ENCODE results near the gene PEX26. TPM values are rescaled to one million over a fixed set of nuclear protein-coding genes. Genes with fewer than 3 reads are reported as not detected.

Gene PEX26
- total and polyA plus RNA-seq, 2 donors (not counting 3 experiments of a cell fraction or from before 2014, with no cell fraction given): 25.6 to 44.4 TPM

- no peak for FAIRE-seq
- POLR2A ChIA-PET: no interaction called here
- dilution Hi-C loops (cut with MboI; ENCODE audit: extremely low pct_ligation_motif_present, low sequenced_read_pairs): no loop called here
- peaks cover 23% of the 10 kb centered on the region for H3K4me1 ChIP-seq (ENCODE audit: control insufficient read depth, extremely low read depth, insufficient read depth, low read length)
- no peak overlapping the region for H3K4me3 ChIP-seq (replicated peaks in 1 of 3; ENCODE audit: insufficient read depth in 1 of 3, low read depth in 1 of 3, low read length in 3 of 3)
- TF ChIP-seq GATA2 (IDR thresholded peaks at IDR 0.05; ENCODE audit: insufficient read depth, insufficient read length, low read depth, low read length): no peak
- no peak for TF ChIP-seq EZH2 (IDR thresholded peaks at IDR 0.05; ENCODE audit: borderline replicate concordance, low read depth, low read length, severe bottlenecking)
- TF ChIP-seq JUN (IDR thresholded peaks at IDR 0.05; ENCODE audit: borderline replicate concordance, insufficient read depth, insufficient read length, low read depth): no peak
- TF ChIP-seq MAX (IDR thresholded peaks at IDR 0.05; ENCODE audit: insufficient read depth, insufficient read length): no peak
- no peak for TF ChIP-seq FOS (IDR thresholded peaks at IDR 0.05; ENCODE audit: borderline replicate concordance, insufficient read depth, low read length)
- no peak for TF ChIP-seq POLR2AphosphoS5 (IDR thresholded peaks at IDR 0.05; ENCODE audit: insufficient read depth, low read depth, low read length)
- intact Hi-C loops (cut with micrococcal nuclease): no loop called here
- peaks cover 45% of the 10 kb centered on the region for H3K79me2 ChIP-seq (ENCODE audit: control insufficient read depth, insufficient read depth, low read length)
- no peak overlapping the region for H2AFZ ChIP-seq (ENCODE audit: low read depth, low read length)
- no peaks in the 10 kb centered on the region for H3K36me3 ChIP-seq (ENCODE audit: control insufficient read depth in 2 of 2, extremely low read depth in 1 of 2, insufficient read depth in 2 of 2, low read length in 2 of 2)
- no peak overlapping the region for H3K4me2 ChIP-seq (ENCODE audit: insufficient read depth, low read length)
- H3K9ac ChIP-seq (replicated peaks; ENCODE audit: extremely low read depth, insufficient read depth, low read length): no peak overlapping the region
- H3K27me3 ChIP-seq (ENCODE audit: control insufficient read depth in 2 of 2, insufficient read depth in 2 of 2, low read length in 2 of 2): no peaks in the 10 kb centered on the region
- no TSS peak for BruUV-seq (replicated peaks)
- no peaks in the 10 kb centered on the region for H3K9me3 ChIP-seq (replicated peaks; ENCODE audit: control insufficient read depth, insufficient read depth, low read length)
- H3K9me1 ChIP-seq (replicated peaks; ENCODE audit: control insufficient read depth, extremely low read depth, insufficient read depth, low read length): no peaks in the 10 kb centered on the region
- no peak overlapping the region for H3K27ac ChIP-seq (ENCODE audit: insufficient read depth, low read depth, low read length)
- no peak for DNase-seq (ENCODE audit: low read depth, low spot score)
- CTCF ChIA-PET: interaction anchor here (1.5 kb wide), 1 partner anchor 323 kb away, joined by 3 read pairs; no protein-coding TSS in a partner anchor
- H4K20me1 ChIP-seq (replicated peaks; ENCODE audit: control insufficient read depth, extremely low read depth, insufficient read depth, low read length): no peaks in the 10 kb centered on the region
Observed at GRCh38 chr22:18152519-18152918, 74.7 kb downstream of the PEX26 start.

- CTCF ChIA-PET: no interaction called here
- Histone ChIP-seq H3K9me1 (replicated peaks; ENCODE audit: control insufficient read depth, extremely low read depth, insufficient read depth, low read length) (no peaks in the 10 kb centered on the region), H3K27ac (ENCODE audit: insufficient read depth, low read depth, low read length) (no peak overlapping the region), H2AFZ (ENCODE audit: low read depth, low read length) (no peak overlapping the region), H3K9ac (replicated peaks; ENCODE audit: extremely low read depth, insufficient read depth, low read length) (no peak overlapping the region), H3K79me2 (ENCODE audit: control insufficient read depth, insufficient read depth, low read length) (peaks cover 45% of the 10 kb centered on the region), H3K9me3 (replicated peaks; ENCODE audit: control insufficient read depth, insufficient read depth, low read length) (no peaks in the 10 kb centered on the region), H3K4me2 (ENCODE audit: insufficient read depth, low read length) (no peak overlapping the region), H3K27me3 (ENCODE audit: control insufficient read depth in 2 of 2, insufficient read depth in 2 of 2, low read length in 2 of 2) (no peaks in the 10 kb centered on the region), H3K36me3 (ENCODE audit: control insufficient read depth in 2 of 2, extremely low read depth in 1 of 2, insufficient read depth in 2 of 2, low read length in 2 of 2) (no peaks in the 10 kb centered on the region), H3K4me1 (ENCODE audit: control insufficient read depth, extremely low read depth, insufficient read depth, low read length) (peaks cover 33% of the 10 kb centered on the region), H4K20me1 (replicated peaks; ENCODE audit: control insufficient read depth, extremely low read depth, insufficient read depth, low read length) (no peaks in the 10 kb centered on the region), H3K4me3 (replicated peaks in 1 of 3; ENCODE audit: insufficient read depth in 1 of 3, low read depth in 1 of 3, low read length in 3 of 3) (no peak overlapping the region)
- dilution Hi-C loops (cut with MboI; ENCODE audit: extremely low pct_ligation_motif_present, low sequenced_read_pairs) (no loop called here), intact Hi-C loops (cut with micrococcal nuclease) (no loop called here)
- POLR2A ChIA-PET: no interaction called here
- BruUV-seq (replicated peaks): no TSS peak
- FAIRE-seq: no peak
- no peak for TF ChIP-seq FOS (IDR thresholded peaks at IDR 0.05; ENCODE audit: borderline replicate concordance, insufficient read depth, low read length)
- no peak for TF ChIP-seq GATA2 (IDR thresholded peaks at IDR 0.05; ENCODE audit: insufficient read depth, insufficient read length, low read depth, low read length)
- TF ChIP-seq POLR2AphosphoS5 (IDR thresholded peaks at IDR 0.05; ENCODE audit: insufficient read depth, low read depth, low read length): no peak
- TF ChIP-seq POLR2A (IDR thresholded peaks at IDR 0.05; ENCODE audit: low read depth, low read length): no peak
- TF ChIP-seq EZH2 (IDR thresholded peaks at IDR 0.05; ENCODE audit: borderline replicate concordance, low read depth, low read length, severe bottlenecking): no peak
- TF ChIP-seq, protein P1, sequence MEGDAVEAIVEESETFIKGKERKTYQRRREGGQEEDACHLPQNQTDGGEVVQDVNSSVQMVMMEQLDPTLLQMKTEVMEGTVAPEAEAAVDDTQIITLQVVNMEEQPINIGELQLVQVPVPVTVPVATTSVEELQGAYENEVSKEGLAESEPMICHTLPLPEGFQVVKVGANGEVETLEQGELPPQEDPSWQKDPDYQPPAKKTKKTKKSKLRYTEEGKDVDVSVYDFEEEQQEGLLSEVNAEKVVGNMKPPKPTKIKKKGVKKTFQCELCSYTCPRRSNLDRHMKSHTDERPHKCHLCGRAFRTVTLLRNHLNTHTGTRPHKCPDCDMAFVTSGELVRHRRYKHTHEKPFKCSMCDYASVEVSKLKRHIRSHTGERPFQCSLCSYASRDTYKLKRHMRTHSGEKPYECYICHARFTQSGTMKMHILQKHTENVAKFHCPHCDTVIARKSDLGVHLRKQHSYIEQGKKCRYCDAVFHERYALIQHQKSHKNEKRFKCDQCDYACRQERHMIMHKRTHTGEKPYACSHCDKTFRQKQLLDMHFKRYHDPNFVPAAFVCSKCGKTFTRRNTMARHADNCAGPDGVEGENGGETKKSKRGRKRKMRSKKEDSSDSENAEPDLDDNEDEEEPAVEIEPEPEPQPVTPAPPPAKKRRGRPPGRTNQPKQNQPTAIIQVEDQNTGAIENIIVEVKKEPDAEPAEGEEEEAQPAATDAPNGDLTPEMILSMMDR (IDR thresholded peaks at IDR 0.05; ENCODE audit: extremely low read depth in 1 of 2, insufficient read depth in 1 of 2, low read depth in 1 of 2, low read length in 2 of 2): no peak
- no peak for TF ChIP-seq MYC (IDR thresholded peaks at IDR 0.05; ENCODE audit: low read depth, low read length)
- TF ChIP-seq MAX (IDR thresholded peaks at IDR 0.05; ENCODE audit: insufficient read depth, insufficient read length): no peak
- TF ChIP-seq JUN (IDR thresholded peaks at IDR 0.05; ENCODE audit: borderline replicate concordance, insufficient read depth, insufficient read length, low read depth): no peak
- DNase-seq (ENCODE audit: low read depth, low spot score): no peak
Observed at GRCh38 chr22:18154821-18155390, 77.1 kb downstream of the PEX26 start.

Measured in endothelial cell of umbilical vein (primary cell).